ENCODE results near the gene BRMS1.

The BRMS1 gene

DNA sequence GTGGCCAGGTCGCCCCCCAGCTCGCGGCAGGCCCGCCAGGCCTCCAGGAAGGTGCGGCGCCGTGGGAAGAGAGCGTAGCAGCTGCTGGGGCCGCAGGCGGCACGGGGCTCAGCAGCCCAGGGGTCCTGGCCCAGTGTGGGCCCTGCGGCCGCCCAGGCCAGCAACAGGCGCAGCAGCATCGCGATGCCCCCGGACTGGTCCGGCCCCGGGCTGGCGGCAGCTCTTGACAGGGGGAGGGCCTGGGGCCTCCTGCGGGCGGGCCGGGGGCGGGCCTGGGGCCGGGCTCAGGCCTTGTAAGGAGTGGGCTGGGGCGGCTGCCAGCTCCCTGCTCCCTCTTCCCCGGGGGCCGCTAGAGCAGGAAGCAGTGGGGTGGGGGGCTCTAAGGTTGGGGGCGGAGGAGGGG, 28.1 kb downstream of the BRMS1 start, which contains the start of gene CD248:
Gene CD248, minus strand, starts transcription at position 196 of the 403 bp plus-strand sequence. Its CDS starts 17 bp downstream, at position 179.
- TF ChIP-seq YY1 (IDR thresholded peaks at IDR 0.05; ENCODE audit: low read depth) (no peak), TEAD4 (IDR thresholded peaks at IDR 0.05) (no peak), RAD21 (IDR thresholded peaks at IDR 0.05; ENCODE audit: low read depth) (no peak), EP300 (IDR thresholded peaks at IDR 0.05; ENCODE audit: borderline replicate concordance) (no peak), CREB1 (IDR thresholded peaks at IDR 0.05; ENCODE audit: low read depth) (no peak), CEBPB (IDR thresholded peaks at IDR 0.05) (no peak), EGR1 (IDR thresholded peaks at IDR 0.05) (no peak), TAF1 (IDR thresholded peaks at IDR 0.05; ENCODE audit: low read depth) (no peak), TCF12 (IDR thresholded peaks at IDR 0.05; ENCODE audit: low read depth) (no peak), ZBTB7A (IDR thresholded peaks at IDR 0.05; ENCODE audit: low read depth) (no peak), NFIC (IDR thresholded peaks at IDR 0.05) (no peak), FOXM1 (IDR thresholded peaks at IDR 0.05; ENCODE audit: borderline replicate concordance, low read depth) (no peak)
- TF ChIP-seq, protein P1, sequence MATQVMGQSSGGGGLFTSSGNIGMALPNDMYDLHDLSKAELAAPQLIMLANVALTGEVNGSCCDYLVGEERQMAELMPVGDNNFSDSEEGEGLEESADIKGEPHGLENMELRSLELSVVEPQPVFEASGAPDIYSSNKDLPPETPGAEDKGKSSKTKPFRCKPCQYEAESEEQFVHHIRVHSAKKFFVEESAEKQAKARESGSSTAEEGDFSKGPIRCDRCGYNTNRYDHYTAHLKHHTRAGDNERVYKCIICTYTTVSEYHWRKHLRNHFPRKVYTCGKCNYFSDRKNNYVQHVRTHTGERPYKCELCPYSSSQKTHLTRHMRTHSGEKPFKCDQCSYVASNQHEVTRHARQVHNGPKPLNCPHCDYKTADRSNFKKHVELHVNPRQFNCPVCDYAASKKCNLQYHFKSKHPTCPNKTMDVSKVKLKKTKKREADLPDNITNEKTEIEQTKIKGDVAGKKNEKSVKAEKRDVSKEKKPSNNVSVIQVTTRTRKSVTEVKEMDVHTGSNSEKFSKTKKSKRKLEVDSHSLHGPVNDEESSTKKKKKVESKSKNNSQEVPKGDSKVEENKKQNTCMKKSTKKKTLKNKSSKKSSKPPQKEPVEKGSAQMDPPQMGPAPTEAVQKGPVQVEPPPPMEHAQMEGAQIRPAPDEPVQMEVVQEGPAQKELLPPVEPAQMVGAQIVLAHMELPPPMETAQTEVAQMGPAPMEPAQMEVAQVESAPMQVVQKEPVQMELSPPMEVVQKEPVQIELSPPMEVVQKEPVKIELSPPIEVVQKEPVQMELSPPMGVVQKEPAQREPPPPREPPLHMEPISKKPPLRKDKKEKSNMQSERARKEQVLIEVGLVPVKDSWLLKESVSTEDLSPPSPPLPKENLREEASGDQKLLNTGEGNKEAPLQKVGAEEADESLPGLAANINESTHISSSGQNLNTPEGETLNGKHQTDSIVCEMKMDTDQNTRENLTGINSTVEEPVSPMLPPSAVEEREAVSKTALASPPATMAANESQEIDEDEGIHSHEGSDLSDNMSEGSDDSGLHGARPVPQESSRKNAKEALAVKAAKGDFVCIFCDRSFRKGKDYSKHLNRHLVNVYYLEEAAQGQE (IDR thresholded peaks at IDR 0.05; ENCODE audit: low read depth) = no peak
- TF ChIP-seq, protein P2, sequence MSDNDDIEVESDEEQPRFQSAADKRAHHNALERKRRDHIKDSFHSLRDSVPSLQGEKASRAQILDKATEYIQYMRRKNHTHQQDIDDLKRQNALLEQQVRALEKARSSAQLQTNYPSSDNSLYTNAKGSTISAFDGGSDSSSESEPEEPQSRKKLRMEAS (IDR thresholded peaks at IDR 0.05) = no peak
- TF ChIP-seq, protein P3, sequence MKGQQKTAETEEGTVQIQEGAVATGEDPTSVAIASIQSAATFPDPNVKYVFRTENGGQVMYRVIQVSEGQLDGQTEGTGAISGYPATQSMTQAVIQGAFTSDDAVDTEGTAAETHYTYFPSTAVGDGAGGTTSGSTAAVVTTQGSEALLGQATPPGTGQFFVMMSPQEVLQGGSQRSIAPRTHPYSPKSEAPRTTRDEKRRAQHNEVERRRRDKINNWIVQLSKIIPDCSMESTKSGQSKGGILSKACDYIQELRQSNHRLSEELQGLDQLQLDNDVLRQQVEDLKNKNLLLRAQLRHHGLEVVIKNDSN (IDR thresholded peaks at IDR 0.05) = no peak

DNA sequence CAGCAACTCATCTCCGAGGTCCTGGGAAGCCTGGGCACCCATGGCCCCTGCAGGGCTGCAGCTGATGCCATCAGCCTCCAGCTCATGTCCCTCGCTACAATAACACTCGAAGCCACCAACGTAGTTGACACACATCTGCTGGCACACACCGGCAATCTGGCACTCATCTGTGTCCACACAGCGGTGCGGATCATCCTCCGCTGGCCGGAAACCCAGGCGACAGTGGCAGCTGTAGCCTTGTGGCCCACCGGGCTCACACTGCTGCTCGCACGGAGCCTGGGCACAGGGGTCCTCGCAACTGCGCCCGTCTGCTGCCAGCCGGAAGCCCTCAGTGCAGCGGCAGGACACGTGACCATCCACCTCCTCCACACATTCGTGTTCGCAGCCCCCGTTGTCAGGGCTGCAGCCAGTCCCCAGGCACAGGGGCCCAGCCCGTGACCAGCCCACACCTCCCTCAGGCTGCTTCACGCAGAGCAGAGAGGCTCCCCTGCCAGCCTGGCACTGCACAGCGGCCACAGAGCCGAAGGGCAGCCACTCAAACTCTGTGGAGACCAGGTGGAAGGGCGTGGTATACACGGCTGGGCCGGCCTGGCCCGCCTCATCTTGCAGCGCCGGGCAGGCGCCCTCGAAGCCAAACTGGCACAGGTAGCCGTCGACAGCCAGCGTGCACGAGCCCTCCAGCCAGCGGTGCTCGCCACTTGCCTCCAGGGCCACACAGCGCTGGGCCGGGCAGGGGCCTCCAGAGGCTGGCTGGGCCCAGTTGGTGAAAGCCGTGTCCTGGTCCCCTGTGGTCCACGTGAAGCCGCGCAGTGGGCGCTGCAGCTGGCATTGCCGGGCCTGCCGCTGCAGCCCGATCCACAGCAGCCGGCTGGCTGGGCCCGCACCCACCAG, 28.7 kb downstream of the BRMS1 start:
- TF ChIP-seq ZBTB7A (IDR thresholded peaks at IDR 0.05; ENCODE audit: low read depth) = no peak
- TF ChIP-seq TCF12 (IDR thresholded peaks at IDR 0.05; ENCODE audit: low read depth) = no peak
- TF ChIP-seq EGR1 (IDR thresholded peaks at IDR 0.05) = no peak
- TF ChIP-seq, protein P1 (IDR thresholded peaks at IDR 0.05; ENCODE audit: low read depth) = no peak
- TF ChIP-seq FOXM1 (IDR thresholded peaks at IDR 0.05; ENCODE audit: borderline replicate concordance, low read depth) = no peak
- no peak for TF ChIP-seq YY1 (IDR thresholded peaks at IDR 0.05; ENCODE audit: low read depth)
- no peak for TF ChIP-seq TEAD4 (IDR thresholded peaks at IDR 0.05)
- TF ChIP-seq, protein P3 (IDR thresholded peaks at IDR 0.05) = no peak
- no peak for TF ChIP-seq TAF1 (IDR thresholded peaks at IDR 0.05; ENCODE audit: low read depth)
- no peak for TF ChIP-seq CREB1 (IDR thresholded peaks at IDR 0.05; ENCODE audit: low read depth)
- no peak for TF ChIP-seq RAD21 (IDR thresholded peaks at IDR 0.05; ENCODE audit: low read depth)
- no peak for TF ChIP-seq EP300 (IDR thresholded peaks at IDR 0.05; ENCODE audit: borderline replicate concordance)
- TF ChIP-seq CEBPB (IDR thresholded peaks at IDR 0.05) = no peak
- TF ChIP-seq, protein P2 (IDR thresholded peaks at IDR 0.05) = no peak
- TF ChIP-seq NFIC (IDR thresholded peaks at IDR 0.05) = no peak

DNA sequence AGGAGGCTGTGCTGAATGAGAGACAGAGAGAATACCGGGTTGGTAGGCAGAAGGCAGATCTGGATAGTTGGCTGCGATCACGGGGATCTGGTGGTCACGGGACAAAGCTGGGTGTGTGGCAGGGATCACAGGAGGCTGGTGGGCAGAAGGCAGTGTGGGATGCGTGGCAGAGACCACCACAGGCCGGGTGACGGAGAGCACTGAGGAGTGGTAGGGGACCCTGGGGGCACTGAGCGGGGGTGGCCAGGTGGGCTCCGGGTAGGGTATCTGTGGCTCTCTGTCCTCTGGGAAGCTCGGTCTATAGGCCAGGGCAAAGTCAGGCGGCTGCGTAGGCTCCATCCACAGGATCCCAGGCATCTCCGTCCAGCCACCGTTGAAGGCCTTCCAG, 29.4 kb downstream of the BRMS1 start:
- TF ChIP-seq ZBTB7A (IDR thresholded peaks at IDR 0.05; ENCODE audit: low read depth) (no peak), CREB1 (IDR thresholded peaks at IDR 0.05; ENCODE audit: low read depth) (no peak), TCF12 (IDR thresholded peaks at IDR 0.05; ENCODE audit: low read depth) (no peak), CEBPB (IDR thresholded peaks at IDR 0.05) (no peak), NFIC (IDR thresholded peaks at IDR 0.05) (no peak), EP300 (IDR thresholded peaks at IDR 0.05; ENCODE audit: borderline replicate concordance) (no peak), YY1 (IDR thresholded peaks at IDR 0.05; ENCODE audit: low read depth) (no peak), EGR1 (IDR thresholded peaks at IDR 0.05) (no peak), TEAD4 (IDR thresholded peaks at IDR 0.05) (no peak), TAF1 (IDR thresholded peaks at IDR 0.05; ENCODE audit: low read depth) (no peak), RAD21 (IDR thresholded peaks at IDR 0.05; ENCODE audit: low read depth) (no peak)
- TF ChIP-seq, protein P3 (IDR thresholded peaks at IDR 0.05) = no peak
- TF ChIP-seq, protein P1 (IDR thresholded peaks at IDR 0.05; ENCODE audit: low read depth) = no peak

Data from Ishikawa (cell line).